Gastrocnemius medialis (tissue), 4 donors: Measurements from ENCODE around the gene SPPL2A.

Source experiments
- CTCF ChIP-seq, 5 experiments: fragments of 450-650 bp in 3 of 5; fragments of 200-600 bp in 2 of 5; sonication (generic) in 2 of 5; IDR thresholded peaks in 4 of 5; conservative IDR thresholded peaks in 1 of 5; 1 replicate in 4 of 5; 2 replicates in 1 of 5; pipeline ENCODE4 v1.5.1; 2016 to 2019; ENCODE audit warnings: antibody characterized with exemption in 5 of 5, mild to moderate bottlenecking in 3 of 5, moderate library complexity in 3 of 5
- POLR2A ChIP-seq, 2 donors: fragments of 450-650 bp; IDR thresholded peaks; one replicate each; pipeline ENCODE4 v1.6.1; 2017; ENCODE audit warnings: antibody characterized with exemption in 2 of 2, mild to moderate bottlenecking in 2 of 2, moderate library complexity in 2 of 2

- TF ChIP-seq POLR2A (IDR thresholded peaks at IDR 0.05) (no peak), CTCF (IDR thresholded peaks at IDR 0.05 in 4 of 5, conservative IDR thresholded peaks at IDR 0.05 in 1 of 5) (no peak)
Measured at GRCh38 chr15:50669611-50670010, 95.9 kb downstream of the SPPL2A start.
